A549 treated with AZD9567 at 1 μM for 4 hours (cell line): ENCODE measurements around the gene TRIM7. TPM values are rescaled to one million over a fixed set of nuclear protein-coding genes. Genes with fewer than 3 reads are reported as not detected.

Experiments used
- total RNA-seq: library from RNA; stranded (reverse); fragments of 200-300 nt; extraction: Qiagen RNA extraction; gene quantifications from 5 replicates; pipeline ENCODE4 v1.2.3, GENCODE V29; 2022; ENCODE audit not compliant: insufficient read depth

The TRIM7 gene
- total RNA-seq, result 34.9 to 43.4 TPM (median 39.8 TPM) in 5 replicates

GRCh38 chr5:181204826-181205760 lies at the start of gene TRIM7:
Gene TRIM7, minus strand, starts transcription at chr5:181205196. Its CDS starts 86 bp downstream, at chr5:181205110.

GRCh38 chr5:181243564-181244343 lies 38.8 kb upstream of the TRIM7 start, which contains the start of gene RACK1:
Gene RACK1, minus strand, starts transcription at chr5:181243906. Its CDS starts 106 bp downstream, at chr5:181243800.

GRCh38 chr5:181223058-181223728 lies 18.2 kb upstream of the TRIM7 start, which contains the start of gene TRIM41:
Gene TRIM41, plus strand, starts transcription at chr5:181223281. Its CDS starts 719 bp downstream, at chr5:181224000.

GRCh38 chr5:181146927-181147636 lies 57.9 kb downstream of the TRIM7 start, which contains the start of gene OR2V2:
Gene OR2V2, plus strand, starts transcription at chr5:181147586. Its CDS starts 7,357 bp downstream, at chr5:181154943.

Other genes with a start within 250 kb of the TRIM7 start
- gene BTNL3, start 216.3 kb downstream of the TRIM7 start, total RNA-seq, result not detected in 5 replicates
- gene BTNL9, start 164.9 kb downstream of the TRIM7 start, total RNA-seq, result 0.56 to 1.4 TPM (median 1.1 TPM) in 5 replicates
- not detected in 5 replicates for gene OR2V1, start 74.0 kb downstream of the TRIM7 start, total RNA-seq
- not detected in 5 replicates for gene OR2V2, start 57.6 kb downstream of the TRIM7 start, total RNA-seq
- gene TRIM41, start 18.1 kb upstream of the TRIM7 start, total RNA-seq, result 18.2 to 28.4 TPM (median 27.4 TPM) in 5 replicates
- 3,124 to 3,926 TPM (median 3,335 TPM) in 5 replicates for gene RACK1, start 38.7 kb upstream of the TRIM7 start, total RNA-seq
- gene TRIM52, start 55.9 kb upstream of the TRIM7 start, total RNA-seq, result 5.8 to 8.8 TPM (median 7.2 TPM) in 5 replicates
- not detected in 5 replicates for gene OR4F3, start 162.1 kb upstream of the TRIM7 start, total RNA-seq